Right atrium auricular region (tissue), 2 donors: ENCODE data around the gene DAB1. TPM values are rescaled to one million over a fixed set of nuclear protein-coding genes. Genes with fewer than 3 reads are reported as not detected.

ENCODE experiments used
- DNase-seq: peaks from one replicate; pipeline ENCODE4 v3.0.0-alpha.2; 2019; ENCODE audit warnings: low spot score
- H3K27ac ChIP-seq, 2 donors: fragments of 200-600 bp; sonication (generic); 1 replicate in 1 of 2; 2 replicates in 1 of 2; pipeline ENCODE4 v1.5.1; 2016 to 2019
- H3K27me3 ChIP-seq, 2 donors: fragments of 200-600 bp; sonication (generic); one replicate each; pipeline versions ENCODE4 v1.5.1 to v1.6.0; 2017 to 2019
- H3K36me3 ChIP-seq: fragments of 200-600 bp; sonication (generic); one replicate; pipeline ENCODE4 v1.5.1; 2016
- H3K4me1 ChIP-seq, 2 donors: fragments of 200-600 bp; sonication (generic); one replicate each; pipeline versions ENCODE4 v1.5.1 to v1.6.0; 2017 to 2019
- H3K4me3 ChIP-seq, 2 donors: fragments of 200-600 bp; sonication (generic); 1 replicate in 1 of 2; 2 replicates in 1 of 2; pipeline ENCODE4 v1.5.1; 2017 to 2019; ENCODE audit warnings: mild to moderate bottlenecking in 1 of 2, moderate library complexity in 1 of 2
- H3K9me3 ChIP-seq, 2 donors: fragments of 200-600 bp; sonication (generic); one replicate each; pipeline ENCODE4 v1.5.1; 2019
- CTCF ChIP-seq, 2 donors: fragments of 200-600 bp; sonication (generic); IDR thresholded peaks; one replicate each; pipeline ENCODE4 v1.5.1; 2019; ENCODE audit warnings: antibody characterized with exemption in 2 of 2
- total RNA-seq, 2 donors: library from RNA; depleted of rRNA; stranded (reverse); fragments of >200 nt; gene quantifications; one replicate each; pipeline ENCODE4 v1.1.0, GENCODE V29; 2016

Gene DAB1
- total RNA-seq, 2 donors from 2014 or later: 0.19 to 3.3 TPM

GRCh38 chr1:57204942-57205787 lies 218.7 kb downstream of the DAB1 start:
- H3K27me3 ChIP-seq: no peaks in the 10 kb centered on the region
- no peaks in the 10 kb centered on the region for H3K36me3 ChIP-seq
- no peak for DNase-seq
- H3K9me3 ChIP-seq: no peaks in the 10 kb centered on the region
- no peak for TF ChIP-seq CTCF (IDR thresholded peaks at IDR 0.05)
- no peak overlapping the region for H3K27ac ChIP-seq
- no peak overlapping the region for H3K4me3 ChIP-seq
- H3K4me1 ChIP-seq: no peaks in the 10 kb centered on the region

- Histone ChIP-seq H3K4me1 (no peaks in the 10 kb centered on the region), H3K36me3 (no peaks in the 10 kb centered on the region), H3K27me3 (no peaks in the 10 kb centered on the region), H3K4me3 (no peak overlapping the region), H3K27ac (no peak overlapping the region), H3K9me3 (no peaks in the 10 kb centered on the region)
- no peak for TF ChIP-seq CTCF (IDR thresholded peaks at IDR 0.05)
- DNase-seq: no peak
These were observed 219.8 kb downstream of the DAB1 start for GRCh38 chr1:57204091-57204490.

GRCh38 chr1:57202241-57202640 lies 221.6 kb downstream of the DAB1 start:
- H3K4me3 ChIP-seq: no peak overlapping the region
- DNase-seq: no peak
- H3K27me3 ChIP-seq: no peaks in the 10 kb centered on the region
- H3K4me1 ChIP-seq: no peaks in the 10 kb centered on the region
- H3K36me3 ChIP-seq: no peaks in the 10 kb centered on the region
- TF ChIP-seq CTCF (IDR thresholded peaks at IDR 0.05): no peak
- H3K9me3 ChIP-seq: no peaks in the 10 kb centered on the region
- no peak overlapping the region for H3K27ac ChIP-seq

- Histone ChIP-seq H3K4me3 (no peak overlapping the region), H3K4me1 (no peaks in the 10 kb centered on the region), H3K36me3 (no peaks in the 10 kb centered on the region), H3K27ac (no peak overlapping the region), H3K9me3 (no peaks in the 10 kb centered on the region), H3K27me3 (no peaks in the 10 kb centered on the region)
- no peak for DNase-seq
- TF ChIP-seq CTCF (IDR thresholded peaks at IDR 0.05): no peak
These were observed 224.9 kb downstream of the DAB1 start for GRCh38 chr1:57198912-57199311.

GRCh38 chr1:57195436-57195941 lies 228.4 kb downstream of the DAB1 start:
- Histone ChIP-seq H3K27me3 (no peaks in the 10 kb centered on the region), H3K36me3 (no peaks in the 10 kb centered on the region), H3K27ac (no peak overlapping the region), H3K4me1 (no peaks in the 10 kb centered on the region), H3K9me3 (no peaks in the 10 kb centered on the region), H3K4me3 (no peak overlapping the region)
- no peak for TF ChIP-seq CTCF (IDR thresholded peaks at IDR 0.05)
- DNase-seq: no peak
